ENCODE measurements around the gene FAM237B. TPM values are rescaled to one million over a fixed set of nuclear protein-coding genes. Genes with fewer than 3 reads are reported as not detected.

Gene FAM237B
- total RNA-seq, 4 donors from 2014 or later, result not detected

DNA sequence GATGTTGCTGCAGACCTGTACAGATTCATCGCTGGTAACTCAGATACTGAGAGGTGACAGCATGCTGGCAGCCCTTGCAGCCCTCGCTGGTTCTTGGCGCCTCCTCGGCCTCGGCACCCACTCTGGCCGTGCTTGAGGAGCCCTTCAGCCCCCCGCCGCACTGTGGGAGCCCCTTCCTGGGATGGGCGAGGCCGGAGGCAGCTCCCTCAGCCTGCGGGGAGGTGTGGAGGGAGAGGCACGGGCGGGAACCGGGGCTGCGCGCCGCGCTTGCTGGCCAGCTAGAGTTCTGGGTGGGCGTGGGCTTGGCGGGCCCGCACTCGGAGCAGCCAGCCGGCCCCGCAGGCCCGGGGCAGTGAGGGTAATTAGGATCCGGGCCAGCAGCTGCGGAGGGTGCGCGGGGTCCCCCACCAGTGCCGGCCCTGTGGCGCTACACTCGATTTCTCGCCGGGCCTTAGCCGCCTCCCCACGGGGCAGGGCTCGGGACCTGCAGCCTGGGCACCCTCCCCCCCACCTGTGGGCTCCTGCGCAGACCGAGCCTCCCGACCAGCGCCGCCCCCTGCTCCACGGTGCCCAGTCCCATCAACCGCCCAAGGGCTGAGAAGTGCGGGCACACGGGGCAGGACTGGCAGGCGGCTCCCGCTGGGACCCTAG is 13.2 kb upstream of the FAM237B start:
- no peaks in the 10 kb centered on the region for H3K36me3 ChIP-seq
- 96% methylated on average over 40 of the region's 48 CpGs; no CpG with 5 or more reads in 1 of the 2 donors for WGBS, 2 donors (ENCODE audit: low coverage in 1 of 2)
- intact Hi-C loops (cut with DNase I; ENCODE audit: low total_unique reads), result no loop called here
- H3K27me3 ChIP-seq, result no peaks in the 10 kb centered on the region
- H3K4me3 ChIP-seq, result no peak overlapping the region
- in situ Hi-C loops (cut with MboI; ENCODE audit: low pct_ligation_motif_present in 1 of 4, low pct_unique_long_range_greater_than_20kb in 1 of 4, low sequenced_read_pairs in 3 of 4), result no loop called here
- H3K27ac ChIP-seq, result no peak overlapping the region
- no peaks in the 10 kb centered on the region for H3K9me3 ChIP-seq
- TF ChIP-seq, protein P1, sequence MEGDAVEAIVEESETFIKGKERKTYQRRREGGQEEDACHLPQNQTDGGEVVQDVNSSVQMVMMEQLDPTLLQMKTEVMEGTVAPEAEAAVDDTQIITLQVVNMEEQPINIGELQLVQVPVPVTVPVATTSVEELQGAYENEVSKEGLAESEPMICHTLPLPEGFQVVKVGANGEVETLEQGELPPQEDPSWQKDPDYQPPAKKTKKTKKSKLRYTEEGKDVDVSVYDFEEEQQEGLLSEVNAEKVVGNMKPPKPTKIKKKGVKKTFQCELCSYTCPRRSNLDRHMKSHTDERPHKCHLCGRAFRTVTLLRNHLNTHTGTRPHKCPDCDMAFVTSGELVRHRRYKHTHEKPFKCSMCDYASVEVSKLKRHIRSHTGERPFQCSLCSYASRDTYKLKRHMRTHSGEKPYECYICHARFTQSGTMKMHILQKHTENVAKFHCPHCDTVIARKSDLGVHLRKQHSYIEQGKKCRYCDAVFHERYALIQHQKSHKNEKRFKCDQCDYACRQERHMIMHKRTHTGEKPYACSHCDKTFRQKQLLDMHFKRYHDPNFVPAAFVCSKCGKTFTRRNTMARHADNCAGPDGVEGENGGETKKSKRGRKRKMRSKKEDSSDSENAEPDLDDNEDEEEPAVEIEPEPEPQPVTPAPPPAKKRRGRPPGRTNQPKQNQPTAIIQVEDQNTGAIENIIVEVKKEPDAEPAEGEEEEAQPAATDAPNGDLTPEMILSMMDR (IDR thresholded peaks at IDR 0.05), result no peak
- no peak for TF ChIP-seq EP300 (IDR thresholded peaks at IDR 0.05; ENCODE audit: low read depth)
- TF ChIP-seq POLR2AphosphoS5 (IDR thresholded peaks at IDR 0.05), result no peak
- TF ChIP-seq POLR2A (IDR thresholded peaks at IDR 0.05), result no peak
- no peak for DNase-seq
- H3K4me1 ChIP-seq, result no peaks in the 10 kb centered on the region

DNA sequence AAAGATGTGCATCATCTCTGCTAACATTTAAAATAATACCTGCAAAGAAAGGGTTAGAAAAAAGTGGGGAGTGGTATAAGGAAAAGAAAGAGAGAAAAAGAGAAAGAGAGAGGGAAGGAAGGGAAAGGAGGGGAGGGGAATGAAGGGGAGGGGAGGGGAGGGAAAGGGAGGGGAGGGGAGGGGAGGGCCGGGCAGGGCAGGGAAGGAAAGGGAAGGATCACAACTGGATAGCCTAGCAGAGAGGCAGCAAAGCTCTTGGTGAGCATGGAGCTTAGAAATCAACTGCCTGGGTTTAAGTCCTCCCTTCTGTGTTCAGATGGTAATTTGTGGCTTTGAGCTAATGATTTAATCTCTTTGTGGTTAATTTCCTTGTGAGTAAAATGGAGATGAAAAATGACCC is 5.4 kb upstream of the FAM237B start:
- in situ Hi-C loops (cut with MboI; ENCODE audit: low pct_ligation_motif_present in 1 of 4, low pct_unique_long_range_greater_than_20kb in 1 of 4, low sequenced_read_pairs in 3 of 4), result no loop called here

DNA sequence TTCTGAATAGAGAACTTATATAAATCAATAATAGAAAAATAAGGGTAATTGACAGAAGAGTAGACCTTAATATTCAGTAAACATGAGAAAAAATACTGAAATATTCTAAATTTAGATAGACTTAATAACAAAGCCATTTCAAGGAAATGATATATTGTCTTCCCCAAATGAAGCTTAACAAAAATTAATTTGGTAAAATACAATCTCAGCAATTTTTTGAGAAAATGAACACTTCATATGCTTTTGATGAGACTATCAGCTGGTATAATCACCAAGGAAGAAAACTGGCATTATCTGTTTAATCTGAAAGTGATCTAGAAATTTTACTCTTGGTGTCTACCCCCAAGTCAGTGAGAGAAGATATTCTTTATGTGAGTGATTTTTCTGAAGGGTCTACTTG is 1.7 kb upstream of the FAM237B start:
- Histone ChIP-seq H3K9me3 (no peaks in the 10 kb centered on the region), H3K27me3 (peaks cover 74% of the 10 kb centered on the region), H3K4me1 (peaks cover 0 to 9% (median 7%) of the 10 kb centered on the region in 4 donors), H3K27ac (no peak overlapping the region), H3K36me3 (no peaks in the 10 kb centered on the region), H3K4me3 (no peak overlapping the region)
- intact Hi-C loops (cut with DNase I; ENCODE audit: low total_unique reads) (no loop called here), in situ Hi-C loops (cut with MboI; ENCODE audit: low pct_ligation_motif_present in 1 of 4, low pct_unique_long_range_greater_than_20kb in 1 of 4, low sequenced_read_pairs in 3 of 4) (no loop called here)
- no peak for DNase-seq
- TF ChIP-seq, protein P1 (IDR thresholded peaks at IDR 0.05), result no peak

More for the DNA sequence above, 5.4 kb upstream of the FAM237B start:
- no peaks in the 10 kb centered on the region for H3K9me3 ChIP-seq
- DNase-seq, result no peak
- intact Hi-C loops (cut with DNase I; ENCODE audit: low total_unique reads), result no loop called here
- WGBS, 2 donors (ENCODE audit: low coverage in 1 of 2), result 42% methylated on average over 1 of the region's 1 CpG; no CpG with 5 or more reads in 1 of the 2 donors
- no peak overlapping the region for H3K4me3 ChIP-seq
- no peaks in the 10 kb centered on the region for H3K4me1 ChIP-seq
- peaks cover 37% of the 10 kb centered on the region for H3K27me3 ChIP-seq
- H3K36me3 ChIP-seq, result no peaks in the 10 kb centered on the region
- TF ChIP-seq POLR2A (IDR thresholded peaks at IDR 0.05) (no peak), POLR2AphosphoS5 (IDR thresholded peaks at IDR 0.05) (no peak), EP300 (IDR thresholded peaks at IDR 0.05; ENCODE audit: low read depth) (no peak)
- TF ChIP-seq, protein P1 (IDR thresholded peaks at IDR 0.05), result no peak
- no peak overlapping the region for H3K27ac ChIP-seq

DNA sequence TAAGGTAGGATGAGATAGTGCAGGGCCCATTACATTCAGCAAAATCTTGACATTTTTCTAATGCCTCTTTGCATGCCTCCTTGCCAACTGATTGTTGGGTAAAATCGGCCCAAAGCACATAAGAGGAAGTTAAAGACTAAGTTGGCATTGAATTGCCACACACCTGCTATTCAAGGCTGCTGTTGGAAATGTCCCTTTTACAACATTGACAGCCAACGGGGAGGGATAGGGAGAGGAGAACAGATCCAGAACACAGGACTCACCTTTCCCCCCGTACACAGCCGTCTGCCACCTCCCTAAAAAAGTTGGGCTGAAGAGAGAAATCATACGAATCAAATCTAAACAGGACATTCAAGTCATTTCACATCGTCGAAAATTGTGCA is 695 bp downstream of the FAM237B start:
- Histone ChIP-seq H3K4me3 (peak overlapping the region in 1 of 4 donors; percentile 39), H3K36me3 (no peaks in the 10 kb centered on the region), H3K9me3 (no peaks in the 10 kb centered on the region), H3K27me3 (peaks cover 79% of the 10 kb centered on the region), H3K4me1 (peaks cover 0 to 9% (median 7%) of the 10 kb centered on the region in 4 donors), H3K27ac (no peak overlapping the region)
- in situ Hi-C loops (cut with MboI; ENCODE audit: low pct_ligation_motif_present in 1 of 4, low pct_unique_long_range_greater_than_20kb in 1 of 4, low sequenced_read_pairs in 3 of 4) (no loop called here), intact Hi-C loops (cut with DNase I; ENCODE audit: low total_unique reads) (no loop called here)
- no peak for DNase-seq
- WGBS, 2 donors (ENCODE audit: low coverage in 1 of 2), result 22 to 26% methylated on average over 6 to 7 of the region's 7 CpGs
- TF ChIP-seq POLR2AphosphoS5 (IDR thresholded peaks at IDR 0.05), result no peak
- TF ChIP-seq, protein P1 (IDR thresholded peaks at IDR 0.05), result no peak
- TF ChIP-seq POLR2A (IDR thresholded peaks at IDR 0.05), result no peak
- no peak for TF ChIP-seq EP300 (IDR thresholded peaks at IDR 0.05; ENCODE audit: low read depth)
